Neuronal stem cell (in vitro differentiated cells): Measurements from ENCODE around the gene PPP6R3.

Experiments
- DNase-seq: peaks from one replicate; pipeline ENCODE4 v3.0.0-alpha.2; 2013; ENCODE audit warnings: low spot score
- H2AFZ ChIP-seq: one replicate; pipeline ENCODE4 v1.6.1; 2013; ENCODE audit warnings: mild to moderate bottlenecking, low read length, inconsistent platforms
- H2AK5ac ChIP-seq: 2 replicates; pipeline ENCODE4 v1.6.1; 2013; ENCODE audit warnings: low read depth, mild to moderate bottlenecking, inconsistent platforms, low read length, moderate library complexity, mixed read lengths
- H2BK120ac ChIP-seq: 2 replicates; pipeline ENCODE4 v1.6.1; 2013; ENCODE audit warnings: low read depth, mild to moderate bottlenecking, inconsistent platforms, low read length, moderate library complexity, mixed read lengths
- H2BK12ac ChIP-seq: one replicate; pipeline ENCODE4 v1.6.1; 2013; ENCODE audit warnings: low read length, inconsistent platforms
- H2BK15ac ChIP-seq: 2 replicates; pipeline ENCODE4 v1.6.1; 2013; ENCODE audit warnings: mild to moderate bottlenecking, low read length, inconsistent platforms, mixed read lengths
- H2BK5ac ChIP-seq: one replicate; pipeline ENCODE4 v1.6.1; 2013; ENCODE audit warnings: inconsistent platforms, mild to moderate bottlenecking, low read length, moderate library complexity
- H3K14ac ChIP-seq: one replicate; pipeline ENCODE4 v1.6.1; 2013; ENCODE audit warnings: low read length, inconsistent platforms
- H3K18ac ChIP-seq: 2 replicates; pipeline ENCODE4 v1.6.1; 2013; ENCODE audit warnings: low read length, inconsistent platforms
- H3K23ac ChIP-seq: 2 replicates; pipeline ENCODE4 v1.6.1; 2013; ENCODE audit warnings: low read depth, mild to moderate bottlenecking, mixed read lengths, low read length, inconsistent platforms; ENCODE audit not compliant: poor library complexity
- H3K27ac ChIP-seq: replicated peaks from 3 replicates; pipeline ENCODE4 v1.5.1; 2013; ENCODE audit warnings: low read length, inconsistent platforms
- H3K27me3 ChIP-seq, 3 experiments: 2 replicates each; pipeline ENCODE4 v1.6.1; 2013; ENCODE audit warnings: low read length in 3 of 3, mild to moderate bottlenecking in 2 of 3, inconsistent platforms in 1 of 3, low read depth in 1 of 3, mixed read lengths in 1 of 3, moderate library complexity in 1 of 3; ENCODE audit not compliant: control insufficient read depth in 3 of 3, insufficient read depth in 3 of 3
- H3K36me3 ChIP-seq, 2 donors: replicated peaks in 1 of 2; 2 replicates each; pipeline ENCODE4 v1.6.1; 2013; ENCODE audit warnings: low read length in 2 of 2; ENCODE audit not compliant: control insufficient read depth in 2 of 2, insufficient read depth in 2 of 2
- H3K4ac ChIP-seq: 2 replicates; pipeline ENCODE4 v1.6.1; 2013; ENCODE audit warnings: inconsistent platforms, mild to moderate bottlenecking, low read length, moderate library complexity
- H3K4me1 ChIP-seq, 2 donors: 1 replicate in 1 of 2; 2 replicates in 1 of 2; pipeline ENCODE4 v1.6.1; 2013; ENCODE audit warnings: low read length in 2 of 2, low read depth in 1 of 2; ENCODE audit not compliant: control insufficient read depth in 2 of 2, insufficient read depth in 1 of 2
- H3K4me2 ChIP-seq: one replicate; pipeline ENCODE4 v1.6.1; 2013; ENCODE audit warnings: mild to moderate bottlenecking, low read length, inconsistent platforms; ENCODE audit not compliant: insufficient read depth, poor library complexity, severe bottlenecking
- H3K4me3 ChIP-seq, 2 donors: 2 replicates each; pipeline ENCODE4 v1.5.1; 2013; ENCODE audit warnings: low read length in 2 of 2, mild to moderate bottlenecking in 2 of 2, inconsistent platforms in 1 of 2, moderate library complexity in 1 of 2
- H3K79me1 ChIP-seq: one replicate; pipeline ENCODE4 v1.6.1; 2013; ENCODE audit warnings: low read depth, mild to moderate bottlenecking, inconsistent platforms, low read length, moderate library complexity
- H3K9ac ChIP-seq: one replicate; pipeline ENCODE4 v1.6.1; 2013; ENCODE audit warnings: mild to moderate bottlenecking, low read depth, low read length, inconsistent platforms; ENCODE audit not compliant: poor library complexity
- H3K9me3 ChIP-seq, 2 donors: replicated peaks in 1 of 2; 2 replicates each; pipeline versions ENCODE3 to v1.6.1; 2013; ENCODE audit warnings: low read length in 2 of 2, mild to moderate bottlenecking in 2 of 2, inconsistent platforms in 1 of 2, low read depth in 1 of 2, mixed read lengths in 1 of 2, moderate library complexity in 1 of 2; ENCODE audit not compliant: control insufficient read depth in 2 of 2, insufficient read depth in 1 of 2
- H4K8ac ChIP-seq: one replicate; pipeline ENCODE4 v1.6.1; 2013; ENCODE audit warnings: low read depth, mild to moderate bottlenecking, inconsistent platforms, low read length, moderate library complexity
- H4K91ac ChIP-seq: one replicate; pipeline ENCODE4 v1.6.1; 2013; ENCODE audit warnings: low read length, low read depth, mild to moderate bottlenecking, inconsistent platforms; ENCODE audit not compliant: poor library complexity
- WGBS, 2 donors: extraction: QIAGEN DNeasy Blood & Tissue Kit; methylation state at CpG; one replicate each; pipeline ENCODE4 v1.1.7; 2013; ENCODE audit warnings: missing lambda C conversion rate in 2 of 2, mixed read lengths in 1 of 2; ENCODE audit not compliant: insufficient read length in 2 of 2, insufficient replicate concordance in 1 of 2; ENCODE audit errors: extremely low coverage in 2 of 2; 5-methylcytosine and 5-hydroxymethylcytosine counted together

PPP6R3 gene

DNA sequence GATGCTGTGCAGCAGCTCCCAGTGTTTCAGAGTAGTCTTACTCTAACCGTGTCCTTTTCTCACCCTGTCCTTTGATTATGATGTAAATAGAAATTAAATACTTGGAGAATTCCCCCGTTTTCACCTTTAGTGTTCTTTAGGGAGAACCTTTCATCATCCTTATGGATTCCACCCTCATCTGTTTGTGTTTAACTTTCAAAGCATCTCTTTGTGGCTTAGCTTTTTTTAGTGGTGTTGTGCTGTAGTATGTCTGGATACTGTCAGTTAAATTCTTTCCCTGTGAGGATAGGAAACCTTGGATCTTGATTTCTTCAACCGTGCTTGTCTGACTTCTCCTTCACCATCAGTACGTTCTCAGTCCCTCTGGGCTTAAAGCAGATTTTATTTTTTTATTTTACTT is 48.5 kb downstream of the PPP6R3 start:
- no peak overlapping the region for H2BK12ac ChIP-seq
- H3K27ac ChIP-seq: no peak overlapping the region
- no peak overlapping the region for H3K4ac ChIP-seq
- H3K9ac ChIP-seq: no peak overlapping the region
- peaks cover 2 to 51% of the 10 kb centered on the region in 2 donors for H3K36me3 ChIP-seq
- H3K4me2 ChIP-seq: no peak overlapping the region
- DNase-seq: no peak
- no peak overlapping the region for H3K4me3 ChIP-seq
- no peaks in the 10 kb centered on the region for H3K9me3 ChIP-seq
- H3K23ac ChIP-seq: no peak overlapping the region
- H2AK5ac ChIP-seq: no peak overlapping the region
- H4K8ac ChIP-seq: no peak overlapping the region
- H3K4me1 ChIP-seq: no peaks in the 10 kb centered on the region
- no peak overlapping the region for H2AFZ ChIP-seq
- H3K27me3 ChIP-seq: no peaks in the 10 kb centered on the region
- peaks cover 6% of the 10 kb centered on the region for H3K79me1 ChIP-seq
- no CpG with 5 or more reads among the region's 4 CpGs for WGBS, 2 donors
- no peak overlapping the region for H2BK120ac ChIP-seq
- no peak overlapping the region for H2BK15ac ChIP-seq
- no peak overlapping the region for H3K14ac ChIP-seq
- H4K91ac ChIP-seq: no peak overlapping the region
- H2BK5ac ChIP-seq: no peak overlapping the region
- H3K18ac ChIP-seq: no peak overlapping the region

DNA sequence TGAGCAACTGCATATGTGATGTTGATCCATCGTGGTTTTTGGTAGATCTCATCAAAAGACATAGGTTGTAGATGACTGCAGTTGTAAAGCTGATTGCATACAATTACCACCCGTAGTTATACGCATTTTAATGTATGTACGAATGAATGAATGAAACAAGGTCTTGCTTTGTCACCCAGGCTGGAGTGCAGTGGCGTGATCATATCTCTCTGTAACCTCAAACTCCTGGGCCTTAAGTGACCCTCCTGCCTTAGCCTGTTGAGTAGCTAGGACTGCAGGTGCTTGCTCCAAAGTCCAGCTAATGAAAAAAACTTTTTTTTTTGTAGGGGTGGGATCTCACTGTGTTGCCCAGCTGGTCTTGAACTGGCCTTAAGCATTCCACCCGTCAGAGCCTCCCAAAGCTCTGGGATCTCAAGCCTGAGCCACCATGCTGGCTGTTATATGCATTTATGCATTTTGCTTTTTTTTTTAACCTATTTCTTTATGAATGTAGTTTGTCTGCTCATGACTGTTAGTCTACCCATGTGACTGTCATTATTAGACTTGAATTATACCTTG is 53.5 kb downstream of the PPP6R3 start:
- no CpG with 5 or more reads among the region's 6 CpGs for WGBS, 2 donors
- Histone ChIP-seq H3K36me3 (peaks cover 2 to 76% of the 10 kb centered on the region in 2 donors), H4K91ac (no peak overlapping the region)

DNA sequence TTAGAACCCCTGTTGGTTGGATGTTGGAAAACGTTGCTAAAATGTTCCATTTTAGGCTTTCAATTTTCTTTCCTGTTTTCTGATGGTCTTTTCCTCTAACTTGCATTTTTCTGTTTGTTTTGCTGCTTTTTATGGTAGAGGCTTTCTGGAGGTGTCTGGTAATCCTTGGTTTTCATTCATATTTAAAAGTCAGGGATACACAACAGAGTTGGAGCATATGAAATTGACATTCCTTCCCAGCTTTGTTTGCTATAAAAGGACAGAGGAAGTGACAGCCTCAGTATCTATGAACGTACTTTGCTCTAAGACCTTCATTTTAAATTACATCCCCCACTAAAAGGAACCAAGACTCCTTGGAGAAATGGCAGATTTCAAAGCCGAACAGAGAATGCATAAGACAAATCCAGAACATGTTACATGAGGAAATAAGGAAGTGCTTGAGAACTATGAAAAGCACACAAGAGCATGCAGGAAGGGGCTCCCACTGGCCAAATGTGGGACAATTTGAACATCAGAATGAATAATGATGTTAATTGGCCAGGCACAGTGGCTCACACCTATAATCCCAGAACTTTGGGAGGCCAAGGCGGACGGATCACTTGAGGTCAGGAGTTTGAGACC is 56.7 kb downstream of the PPP6R3 start:
- H2BK120ac ChIP-seq: no peak overlapping the region
- H4K91ac ChIP-seq: no peak overlapping the region
- no peak overlapping the region for H3K9ac ChIP-seq
- no CpG with 5 or more reads among the region's 5 CpGs for whole genome bisulfite sequencing, 2 donors
- H2AFZ ChIP-seq: no peak overlapping the region
- H3K79me1 ChIP-seq: peaks cover 3% of the 10 kb centered on the region
- H4K8ac ChIP-seq: no peak overlapping the region
- no peak overlapping the region for H3K4me3 ChIP-seq
- H3K36me3 ChIP-seq: peaks cover 7 to 87% of the 10 kb centered on the region in 2 donors
- H3K23ac ChIP-seq: no peak overlapping the region
- H3K9me3 ChIP-seq: peaks cover 0 to 12% of the 10 kb centered on the region in 2 donors
- no peak overlapping the region for H3K27ac ChIP-seq
- no peak overlapping the region for H3K18ac ChIP-seq
- no peak overlapping the region for H2BK15ac ChIP-seq
- no peak overlapping the region for H3K4ac ChIP-seq
- H3K27me3 ChIP-seq: no peaks in the 10 kb centered on the region
- H3K4me2 ChIP-seq: no peak overlapping the region
- H2BK12ac ChIP-seq: no peak overlapping the region
- no peak overlapping the region for H3K14ac ChIP-seq
- no peak overlapping the region for H2BK5ac ChIP-seq
- no peak overlapping the region for H2AK5ac ChIP-seq
- no peak for DNase-seq
- H3K4me1 ChIP-seq: no peaks in the 10 kb centered on the region

More for the DNA sequence above, 53.5 kb downstream of the PPP6R3 start:
- no peak overlapping the region for H2BK5ac ChIP-seq
- DNase-seq: no peak
- H3K9ac ChIP-seq: no peak overlapping the region
- H3K14ac ChIP-seq: no peak overlapping the region
- no peak overlapping the region for H4K8ac ChIP-seq
- peaks cover 6% of the 10 kb centered on the region for H3K79me1 ChIP-seq
- H3K23ac ChIP-seq: no peak overlapping the region
- H3K9me3 ChIP-seq: peaks cover 0 to 12% of the 10 kb centered on the region in 2 donors
- H3K4me1 ChIP-seq: no peaks in the 10 kb centered on the region
- H2AK5ac ChIP-seq: no peak overlapping the region
- H3K4me3 ChIP-seq: no peak overlapping the region
- H2BK15ac ChIP-seq: no peak overlapping the region
- no peak overlapping the region for H3K4ac ChIP-seq
- no peak overlapping the region for H2BK12ac ChIP-seq
- no peak overlapping the region for H2AFZ ChIP-seq
- H3K27ac ChIP-seq: no peak overlapping the region
- H3K4me2 ChIP-seq: no peak overlapping the region
- H2BK120ac ChIP-seq: no peak overlapping the region
- H3K27me3 ChIP-seq: no peaks in the 10 kb centered on the region
- no peak overlapping the region for H3K18ac ChIP-seq

DNA sequence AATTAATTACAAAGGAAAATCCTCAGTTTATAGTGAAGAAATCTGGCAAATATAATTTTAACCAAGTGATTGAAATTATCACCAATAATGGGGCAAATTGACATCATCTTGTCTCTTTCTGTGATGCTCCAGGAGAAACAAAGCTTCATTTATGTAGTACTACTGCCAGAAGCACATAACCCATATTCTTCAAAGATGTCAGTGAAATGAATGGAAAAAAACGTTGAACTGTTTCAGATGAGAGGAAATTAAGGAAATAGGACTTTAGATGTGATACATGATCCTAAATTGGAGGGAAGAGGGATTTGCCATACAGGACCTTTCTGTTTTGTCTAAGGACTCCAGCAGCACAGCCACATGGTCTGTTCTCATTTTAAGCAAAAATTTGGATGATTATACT is 57.6 kb downstream of the PPP6R3 start:
- no peak overlapping the region for H2BK15ac ChIP-seq
- H4K8ac ChIP-seq: no peak overlapping the region
- no peak overlapping the region for H3K27ac ChIP-seq
- H3K4me3 ChIP-seq: no peak overlapping the region
- no peak overlapping the region for H2BK120ac ChIP-seq
- no peak overlapping the region for H3K4ac ChIP-seq
- H3K18ac ChIP-seq: no peak overlapping the region
- no peak overlapping the region for H3K14ac ChIP-seq
- peaks cover 7 to 87% of the 10 kb centered on the region in 2 donors for H3K36me3 ChIP-seq
- H4K91ac ChIP-seq: no peak overlapping the region
- no peaks in the 10 kb centered on the region for H3K27me3 ChIP-seq
- H3K9ac ChIP-seq: no peak overlapping the region
- no peak overlapping the region for H2AFZ ChIP-seq
- DNase-seq: no peak
- H3K9me3 ChIP-seq: peaks cover 0 to 12% of the 10 kb centered on the region in 2 donors
- peaks cover 2% of the 10 kb centered on the region for H3K79me1 ChIP-seq
- no peak overlapping the region for H2BK12ac ChIP-seq
- no peaks in the 10 kb centered on the region for H3K4me1 ChIP-seq
- no peak overlapping the region for H2BK5ac ChIP-seq
- no peak overlapping the region for H3K4me2 ChIP-seq
- H3K23ac ChIP-seq: no peak overlapping the region
- H2AK5ac ChIP-seq: no peak overlapping the region
- no CpG with 5 or more reads among the region's 1 CpG for WGBS, 2 donors
